HL-60 (cell line): Measurements from ENCODE around the gene DHRS7B.

ENCODE experiments used
- DNase-seq, 2 experiments: peaks; one replicate each; pipeline ENCODE4 v3.0.0-alpha.2; 2010 to 2020; ENCODE audit warnings: low read depth in 1 of 2, low spot score in 1 of 2
- H3K27ac ChIP-seq: fragments of 250-450 bp; sonication (Bioruptor Pico); replicated peaks from 2 replicates; pipeline ENCODE4 v1.5.1; 2020; ENCODE audit warnings: mild to moderate bottlenecking, moderate library complexity
- H3K27me3 ChIP-seq: fragments of 250-450 bp; sonication (Bioruptor Pico); 2 replicates; pipeline ENCODE4 v1.5.1; 2021; ENCODE audit warnings: mild to moderate bottlenecking, moderate library complexity; ENCODE audit not compliant: insufficient read depth, poor library complexity, severe bottlenecking
- H3K4me3 ChIP-seq: replicated peaks from 2 replicates; pipeline ENCODE4 v1.5.1; 2011; ENCODE audit warnings: mild to moderate bottlenecking, control low read depth, low read length; ENCODE audit not compliant: insufficient read depth
- GABPA ChIP-seq: IDR thresholded peaks from 2 replicates; pipeline ENCODE4 v1.6.1; 2012; ENCODE audit warnings: low read depth
- POLR2AphosphoS5 ChIP-seq: IDR thresholded peaks from 2 replicates; pipeline ENCODE4 v1.6.1; 2012; ENCODE audit warnings: low read depth
- SPI1 ChIP-seq: IDR thresholded peaks from 2 replicates; pipeline ENCODE4 v1.6.1; 2012; ENCODE audit warnings: low read depth, mild to moderate bottlenecking, borderline replicate concordance
- long read RNA-seq: library from polyadenylated mRNA; unstranded; transcript quantifications from one replicate; pipeline ENCODE4 v2.0.0, GENCODE V29; 2020
- TF ChIP-seq, protein P1 (sequence below): IDR thresholded peaks from one replicate; pipeline ENCODE4 v1.5.1; 2011; ENCODE audit warnings: low read length, control low read depth, inconsistent platforms; ENCODE audit not compliant: insufficient read depth
- TF ChIP-seq, protein P2 (sequence below): IDR thresholded peaks from 2 replicates; pipeline ENCODE4 v1.6.1; 2012; ENCODE audit warnings: low read depth; ENCODE audit not compliant: insufficient replicate concordance

The DHRS7B gene
- long read RNA-seq, transcript DHRS7B-202 (7 exons, 2,175 nt), result major isoform, 29 of 53 reads
- long read RNA-seq, transcript DHRS7B-207 (1 exons, 1,910 nt), result minor isoform, 10 of 53 reads
- long read RNA-seq, partial matches to known transcripts, result 1 of 53 reads
- long read RNA-seq, other reads (novel, unspliced or antisense), result 8 of 53 reads

DNA sequence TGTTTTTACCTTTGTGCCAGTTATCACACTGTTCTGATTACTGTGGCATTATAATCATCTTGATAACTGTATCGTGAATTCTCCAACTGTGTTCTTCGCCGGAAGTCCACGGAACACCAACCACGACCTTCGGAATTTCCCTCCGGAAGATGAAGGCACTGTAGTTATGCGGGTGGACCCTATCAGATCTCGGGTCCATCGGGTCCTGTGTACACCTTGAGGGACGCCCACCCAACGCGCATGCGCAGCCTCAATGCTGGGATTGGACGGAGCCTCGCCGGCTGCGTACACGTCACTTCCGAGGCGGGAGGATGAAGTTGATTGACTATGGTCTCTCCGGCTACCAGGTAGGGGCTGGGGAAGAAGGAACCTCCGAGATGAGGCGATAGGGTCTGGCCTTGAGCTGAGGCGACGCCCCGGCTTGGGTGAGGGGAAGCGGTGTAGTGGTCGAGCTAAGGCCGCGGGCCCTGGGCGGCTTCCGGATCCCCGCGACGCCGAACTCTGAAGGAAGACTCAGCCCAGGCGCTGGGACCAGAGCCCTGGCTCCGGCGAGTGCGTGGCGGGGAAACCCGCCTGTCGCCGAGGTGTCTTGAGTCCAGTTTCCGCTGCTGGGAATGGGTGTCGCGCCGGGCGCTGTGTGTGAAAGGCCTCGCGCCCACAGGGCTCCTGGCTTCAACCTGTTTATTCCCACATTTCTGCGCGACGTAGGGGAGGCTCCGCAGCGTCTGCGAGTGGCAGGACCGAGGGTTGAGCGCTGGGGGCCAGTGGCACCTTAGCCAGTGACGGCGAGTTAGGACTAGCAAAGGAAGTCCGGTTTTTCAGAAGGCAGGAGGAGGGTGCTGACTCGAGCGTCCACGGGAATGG lies at the start of gene DHRS7B:
Gene DHRS7B (plus strand): TSS at position 320 of the 864 bp plus-strand sequence. CDS start 8 bp downstream, at position 328.
- Histone ChIP-seq H3K27me3 (no peaks in the 10 kb centered on the region), H3K27ac (peak within 1 kb of the TSS; percentile 91), H3K4me3 (peak within 1 kb of the TSS; percentile 85)
- peak; percentile 97 to 98 for DNase-seq
- peak; percentile 76; the same call in 1 of the 2 replicates for TF ChIP-seq POLR2AphosphoS5
- TF ChIP-seq, protein P1, sequence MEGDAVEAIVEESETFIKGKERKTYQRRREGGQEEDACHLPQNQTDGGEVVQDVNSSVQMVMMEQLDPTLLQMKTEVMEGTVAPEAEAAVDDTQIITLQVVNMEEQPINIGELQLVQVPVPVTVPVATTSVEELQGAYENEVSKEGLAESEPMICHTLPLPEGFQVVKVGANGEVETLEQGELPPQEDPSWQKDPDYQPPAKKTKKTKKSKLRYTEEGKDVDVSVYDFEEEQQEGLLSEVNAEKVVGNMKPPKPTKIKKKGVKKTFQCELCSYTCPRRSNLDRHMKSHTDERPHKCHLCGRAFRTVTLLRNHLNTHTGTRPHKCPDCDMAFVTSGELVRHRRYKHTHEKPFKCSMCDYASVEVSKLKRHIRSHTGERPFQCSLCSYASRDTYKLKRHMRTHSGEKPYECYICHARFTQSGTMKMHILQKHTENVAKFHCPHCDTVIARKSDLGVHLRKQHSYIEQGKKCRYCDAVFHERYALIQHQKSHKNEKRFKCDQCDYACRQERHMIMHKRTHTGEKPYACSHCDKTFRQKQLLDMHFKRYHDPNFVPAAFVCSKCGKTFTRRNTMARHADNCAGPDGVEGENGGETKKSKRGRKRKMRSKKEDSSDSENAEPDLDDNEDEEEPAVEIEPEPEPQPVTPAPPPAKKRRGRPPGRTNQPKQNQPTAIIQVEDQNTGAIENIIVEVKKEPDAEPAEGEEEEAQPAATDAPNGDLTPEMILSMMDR, result no peak
- TF ChIP-seq GABPA, result peak; percentile 74
- TF ChIP-seq SPI1, result no peak; the same call in 1 of the 2 replicates
- TF ChIP-seq, protein P2, sequence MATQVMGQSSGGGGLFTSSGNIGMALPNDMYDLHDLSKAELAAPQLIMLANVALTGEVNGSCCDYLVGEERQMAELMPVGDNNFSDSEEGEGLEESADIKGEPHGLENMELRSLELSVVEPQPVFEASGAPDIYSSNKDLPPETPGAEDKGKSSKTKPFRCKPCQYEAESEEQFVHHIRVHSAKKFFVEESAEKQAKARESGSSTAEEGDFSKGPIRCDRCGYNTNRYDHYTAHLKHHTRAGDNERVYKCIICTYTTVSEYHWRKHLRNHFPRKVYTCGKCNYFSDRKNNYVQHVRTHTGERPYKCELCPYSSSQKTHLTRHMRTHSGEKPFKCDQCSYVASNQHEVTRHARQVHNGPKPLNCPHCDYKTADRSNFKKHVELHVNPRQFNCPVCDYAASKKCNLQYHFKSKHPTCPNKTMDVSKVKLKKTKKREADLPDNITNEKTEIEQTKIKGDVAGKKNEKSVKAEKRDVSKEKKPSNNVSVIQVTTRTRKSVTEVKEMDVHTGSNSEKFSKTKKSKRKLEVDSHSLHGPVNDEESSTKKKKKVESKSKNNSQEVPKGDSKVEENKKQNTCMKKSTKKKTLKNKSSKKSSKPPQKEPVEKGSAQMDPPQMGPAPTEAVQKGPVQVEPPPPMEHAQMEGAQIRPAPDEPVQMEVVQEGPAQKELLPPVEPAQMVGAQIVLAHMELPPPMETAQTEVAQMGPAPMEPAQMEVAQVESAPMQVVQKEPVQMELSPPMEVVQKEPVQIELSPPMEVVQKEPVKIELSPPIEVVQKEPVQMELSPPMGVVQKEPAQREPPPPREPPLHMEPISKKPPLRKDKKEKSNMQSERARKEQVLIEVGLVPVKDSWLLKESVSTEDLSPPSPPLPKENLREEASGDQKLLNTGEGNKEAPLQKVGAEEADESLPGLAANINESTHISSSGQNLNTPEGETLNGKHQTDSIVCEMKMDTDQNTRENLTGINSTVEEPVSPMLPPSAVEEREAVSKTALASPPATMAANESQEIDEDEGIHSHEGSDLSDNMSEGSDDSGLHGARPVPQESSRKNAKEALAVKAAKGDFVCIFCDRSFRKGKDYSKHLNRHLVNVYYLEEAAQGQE, result no peak

GRCh38 chr17:21077281-21077680 lies 49.5 kb upstream of the DHRS7B start:
- Histone ChIP-seq H3K27me3 (no peaks in the 10 kb centered on the region), H3K27ac (no peak overlapping the region), H3K4me3 (no peak overlapping the region)
- no peak for DNase-seq
- TF ChIP-seq, protein P2, result no peak
- no peak for TF ChIP-seq SPI1
- no peak for TF ChIP-seq POLR2AphosphoS5
- no peak for TF ChIP-seq GABPA
- TF ChIP-seq, protein P1, result no peak

GRCh38 chr17:21078016-21078780 lies 48.6 kb upstream of the DHRS7B start:
- TF ChIP-seq SPI1 (no peak), GABPA (no peak), POLR2AphosphoS5 (no peak)
- TF ChIP-seq, protein P1, result no peak
- TF ChIP-seq, protein P2, result no peak
- Histone ChIP-seq H3K4me3 (no peak overlapping the region), H3K27me3 (no peaks in the 10 kb centered on the region), H3K27ac (no peak overlapping the region)
- DNase-seq, result no peak
